ENCODE measurements around the gene SAMD4A. TPM values are rescaled to one million over a fixed set of nuclear protein-coding genes. Genes with fewer than 3 reads are reported as not detected.

Gene SAMD4A
- polyA plus RNA-seq, 3 donors, result 3.2 to 8.6 (median 4.2) TPM

DNA sequence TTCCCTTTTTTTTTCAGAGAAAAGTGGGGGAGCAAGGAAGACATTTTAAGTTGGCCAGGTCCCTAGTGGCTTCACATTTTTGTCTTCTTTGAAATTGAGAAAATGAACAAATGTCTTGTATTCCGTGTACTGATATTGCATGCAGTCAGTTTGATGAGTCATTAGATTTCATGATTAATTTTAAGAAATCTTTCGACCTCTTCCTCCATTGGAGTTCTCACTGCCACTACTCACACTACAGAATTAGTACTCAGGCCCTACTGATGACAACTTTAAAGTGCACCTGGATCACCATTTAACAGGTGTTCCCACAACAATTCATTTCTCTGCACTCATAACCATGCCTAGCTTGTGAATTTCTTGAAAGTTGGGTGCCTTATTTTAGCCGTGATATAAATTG, 50.5 kb downstream of the SAMD4A start:
- Histone ChIP-seq H3K27me3 (ENCODE audit: control insufficient read depth in 2 of 2, insufficient read depth in 2 of 2, low read length in 2 of 2) (no peaks in the 10 kb centered on the region), H3K4me2 (replicated peaks; ENCODE audit: extremely low read depth, low read length, poor library complexity, severe bottlenecking) (no peak overlapping the region), H4K20me1 (ENCODE audit: insufficient read depth, low read length) (no peaks in the 10 kb centered on the region), H3K9ac (ENCODE audit: insufficient read depth, low read length, poor library complexity, severe bottlenecking) (no peak overlapping the region), H3K4me1 (ENCODE audit: control insufficient read depth in 1 of 2, insufficient read depth in 2 of 2, low read length in 2 of 2) (no peaks in the 10 kb centered on the region), H3K79me2 (ENCODE audit: insufficient read depth, low read length) (no peaks in the 10 kb centered on the region), H3K9me3 (replicated peaks in 1 of 2; ENCODE audit: control insufficient read depth in 1 of 2, insufficient read depth in 1 of 2, low read length in 2 of 2) (no peaks in the 10 kb centered on the region), H3K36me3 (replicated peaks in 1 of 2; ENCODE audit: control insufficient read depth in 1 of 2, insufficient read depth in 2 of 2, low read length in 2 of 2) (no peaks in the 10 kb centered on the region), H2AFZ (ENCODE audit: insufficient read depth, low read depth, low read length, poor library complexity, severe bottlenecking) (no peak overlapping the region), H3K27ac (ENCODE audit: low read depth in 1 of 2, low read length in 2 of 2) (no peak overlapping the region), H3K4me3 (replicated peaks in 1 of 3; ENCODE audit: low read depth in 2 of 3, low read length in 3 of 3) (no peak overlapping the region)
- H3K4me1 Mint-ChIP-seq, result peaks cover 2% of the 10 kb centered on the region
- TF ChIP-seq, protein P1, sequence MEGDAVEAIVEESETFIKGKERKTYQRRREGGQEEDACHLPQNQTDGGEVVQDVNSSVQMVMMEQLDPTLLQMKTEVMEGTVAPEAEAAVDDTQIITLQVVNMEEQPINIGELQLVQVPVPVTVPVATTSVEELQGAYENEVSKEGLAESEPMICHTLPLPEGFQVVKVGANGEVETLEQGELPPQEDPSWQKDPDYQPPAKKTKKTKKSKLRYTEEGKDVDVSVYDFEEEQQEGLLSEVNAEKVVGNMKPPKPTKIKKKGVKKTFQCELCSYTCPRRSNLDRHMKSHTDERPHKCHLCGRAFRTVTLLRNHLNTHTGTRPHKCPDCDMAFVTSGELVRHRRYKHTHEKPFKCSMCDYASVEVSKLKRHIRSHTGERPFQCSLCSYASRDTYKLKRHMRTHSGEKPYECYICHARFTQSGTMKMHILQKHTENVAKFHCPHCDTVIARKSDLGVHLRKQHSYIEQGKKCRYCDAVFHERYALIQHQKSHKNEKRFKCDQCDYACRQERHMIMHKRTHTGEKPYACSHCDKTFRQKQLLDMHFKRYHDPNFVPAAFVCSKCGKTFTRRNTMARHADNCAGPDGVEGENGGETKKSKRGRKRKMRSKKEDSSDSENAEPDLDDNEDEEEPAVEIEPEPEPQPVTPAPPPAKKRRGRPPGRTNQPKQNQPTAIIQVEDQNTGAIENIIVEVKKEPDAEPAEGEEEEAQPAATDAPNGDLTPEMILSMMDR (IDR thresholded peaks at IDR 0.05), result no peak
- intact Hi-C loops (cut with micrococcal nuclease), result no loop called here
- no peaks in the 10 kb centered on the region for H3K36me3 Mint-ChIP-seq
- no peak overlapping the region for H3K27ac Mint-ChIP-seq
- peaks cover 0 to 5% (median 3%) of the 10 kb centered on the region in 3 donors for H3K27me3 Mint-ChIP-seq (ENCODE audit: low read depth in 3 of 3)
- no peak for DNase-seq
- H3K9me3 Mint-ChIP-seq, result peaks cover 0 to 4% (median 0%) of the 10 kb centered on the region in 7 donors
- no CpG with 5 or more reads among the region's 3 CpGs for WGBS (ENCODE audit: insufficient coverage)
- no peak overlapping the region for H3K4me3 Mint-ChIP-seq

DNA sequence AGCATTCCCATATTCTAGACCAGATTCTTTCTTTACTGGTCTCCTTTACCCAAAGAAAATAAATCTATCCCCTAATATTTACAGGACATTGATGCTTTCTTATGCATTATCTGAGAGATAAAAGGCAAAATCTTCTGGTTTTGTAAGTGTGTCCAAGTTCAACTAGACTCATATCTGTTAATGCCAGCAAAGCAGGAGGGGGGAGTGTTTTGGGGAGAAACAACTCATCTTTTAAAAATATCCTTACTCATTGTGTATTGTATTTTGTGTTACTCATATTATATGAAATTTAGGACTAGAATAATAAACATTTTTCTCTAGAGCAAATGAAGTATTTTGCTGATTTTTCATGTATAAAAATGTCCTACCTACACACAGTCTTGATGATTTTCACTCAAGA, 54.8 kb downstream of the SAMD4A start:
- Histone ChIP-seq H2AFZ (ENCODE audit: insufficient read depth, low read depth, low read length, poor library complexity, severe bottlenecking) (no peak overlapping the region), H3K4me3 (replicated peaks in 1 of 3; ENCODE audit: low read depth in 2 of 3, low read length in 3 of 3) (no peak overlapping the region), H3K4me1 (ENCODE audit: control insufficient read depth in 1 of 2, insufficient read depth in 2 of 2, low read length in 2 of 2) (peaks cover 5 to 16% of the 10 kb centered on the region in 2 donors), H3K79me2 (ENCODE audit: insufficient read depth, low read length) (no peaks in the 10 kb centered on the region), H3K27me3 (ENCODE audit: control insufficient read depth in 2 of 2, insufficient read depth in 2 of 2, low read length in 2 of 2) (no peaks in the 10 kb centered on the region), H4K20me1 (ENCODE audit: insufficient read depth, low read length) (no peaks in the 10 kb centered on the region), H3K4me2 (replicated peaks; ENCODE audit: extremely low read depth, low read length, poor library complexity, severe bottlenecking) (no peak overlapping the region), H3K27ac (ENCODE audit: low read depth in 1 of 2, low read length in 2 of 2) (no peak overlapping the region), H3K9me3 (replicated peaks in 1 of 2; ENCODE audit: control insufficient read depth in 1 of 2, insufficient read depth in 1 of 2, low read length in 2 of 2) (no peaks in the 10 kb centered on the region), H3K9ac (ENCODE audit: insufficient read depth, low read length, poor library complexity, severe bottlenecking) (no peak overlapping the region), H3K36me3 (replicated peaks in 1 of 2; ENCODE audit: control insufficient read depth in 1 of 2, insufficient read depth in 2 of 2, low read length in 2 of 2) (no peaks in the 10 kb centered on the region)
- Mint-ChIP-seq H3K27ac (no peak overlapping the region), H3K4me3 (no peak overlapping the region), H3K9me3 (peaks cover 0 to 4% (median 0%) of the 10 kb centered on the region in 7 donors), H3K27me3 (ENCODE audit: low read depth in 3 of 3) (peaks cover 0 to 5% (median 0%) of the 10 kb centered on the region in 3 donors), H3K4me1 (peaks cover 17% of the 10 kb centered on the region), H3K36me3 (no peaks in the 10 kb centered on the region)
- no peak for DNase-seq
- intact Hi-C loops (cut with micrococcal nuclease), result no loop called here
- TF ChIP-seq, protein P1 (IDR thresholded peaks at IDR 0.05), result no peak
